Nephron (organoid): ENCODE data around the gene MYT1.

ENCODE experiments used
- H3K27ac Mint-ChIP-seq, 3 experiments: 2 replicates each; pipeline ENCODE4 v1.8.0; 2020; ENCODE audit warnings: mixed read lengths in 3 of 3, mild to moderate bottlenecking in 2 of 3, moderate library complexity in 1 of 3
- H3K27me3 Mint-ChIP-seq: 2 replicates; pipeline ENCODE4 v1.8.0; 2021; ENCODE audit warnings: low read depth, mild to moderate bottlenecking, moderate library complexity, mixed read lengths
- H3K36me3 Mint-ChIP-seq: 2 replicates; pipeline ENCODE4 v1.8.0; 2020; ENCODE audit warnings: low read depth, mixed read lengths
- H3K4me1 Mint-ChIP-seq: 2 replicates; pipeline ENCODE4 v1.8.0; 2020; ENCODE audit warnings: mixed read lengths
- H3K4me3 Mint-ChIP-seq, 3 experiments: 2 replicates each; pipeline ENCODE4 v1.8.0; 2020; ENCODE audit warnings: mild to moderate bottlenecking in 3 of 3, mixed read lengths in 3 of 3, moderate library complexity in 2 of 3
- H3K9me3 Mint-ChIP-seq: 2 replicates; pipeline ENCODE4 v1.8.0; 2020; ENCODE audit warnings: mixed read lengths
- CTCF ChIP-seq, 3 experiments: fragments of 200-600 bp; sonication (generic); IDR thresholded peaks; one replicate each; pipeline ENCODE4 v1.5.0; 2021; ENCODE audit warnings: antibody characterized with exemption in 3 of 3; ENCODE audit not compliant: unreplicated experiment in 3 of 3

The MYT1 gene

DNA sequence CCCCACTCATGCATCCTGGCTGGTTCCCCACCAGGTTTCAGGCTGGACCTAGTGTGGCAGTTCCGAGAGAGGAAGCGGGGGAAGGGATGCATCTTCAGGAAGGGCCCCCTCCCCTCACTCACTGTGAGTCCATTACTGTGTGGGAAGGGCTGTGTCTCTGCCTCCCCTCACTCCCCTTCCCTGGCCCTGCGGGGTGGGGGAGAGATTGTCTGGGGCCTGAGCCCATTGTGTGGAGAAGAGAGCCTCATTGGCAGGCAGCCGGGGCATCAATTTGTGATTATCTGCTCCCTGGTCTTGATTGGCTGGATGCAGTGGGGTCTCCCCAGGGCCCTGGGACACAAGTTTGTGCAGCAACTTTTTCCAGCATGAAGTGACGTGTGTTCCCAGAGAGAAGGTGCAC lies 4.1 kb upstream of the MYT1 start:
- Mint-ChIP-seq H3K36me3 (no peaks in the 10 kb centered on the region), H3K27ac (no peak overlapping the region), H3K27me3 (peaks cover 74% of the 10 kb centered on the region), H3K4me3 (no peak overlapping the region), H3K9me3 (no peaks in the 10 kb centered on the region), H3K4me1 (peaks cover 5% of the 10 kb centered on the region)
- no peak for TF ChIP-seq CTCF (IDR thresholded peaks at IDR 0.05; ENCODE audit: unreplicated experiment in 3 of 3)

DNA sequence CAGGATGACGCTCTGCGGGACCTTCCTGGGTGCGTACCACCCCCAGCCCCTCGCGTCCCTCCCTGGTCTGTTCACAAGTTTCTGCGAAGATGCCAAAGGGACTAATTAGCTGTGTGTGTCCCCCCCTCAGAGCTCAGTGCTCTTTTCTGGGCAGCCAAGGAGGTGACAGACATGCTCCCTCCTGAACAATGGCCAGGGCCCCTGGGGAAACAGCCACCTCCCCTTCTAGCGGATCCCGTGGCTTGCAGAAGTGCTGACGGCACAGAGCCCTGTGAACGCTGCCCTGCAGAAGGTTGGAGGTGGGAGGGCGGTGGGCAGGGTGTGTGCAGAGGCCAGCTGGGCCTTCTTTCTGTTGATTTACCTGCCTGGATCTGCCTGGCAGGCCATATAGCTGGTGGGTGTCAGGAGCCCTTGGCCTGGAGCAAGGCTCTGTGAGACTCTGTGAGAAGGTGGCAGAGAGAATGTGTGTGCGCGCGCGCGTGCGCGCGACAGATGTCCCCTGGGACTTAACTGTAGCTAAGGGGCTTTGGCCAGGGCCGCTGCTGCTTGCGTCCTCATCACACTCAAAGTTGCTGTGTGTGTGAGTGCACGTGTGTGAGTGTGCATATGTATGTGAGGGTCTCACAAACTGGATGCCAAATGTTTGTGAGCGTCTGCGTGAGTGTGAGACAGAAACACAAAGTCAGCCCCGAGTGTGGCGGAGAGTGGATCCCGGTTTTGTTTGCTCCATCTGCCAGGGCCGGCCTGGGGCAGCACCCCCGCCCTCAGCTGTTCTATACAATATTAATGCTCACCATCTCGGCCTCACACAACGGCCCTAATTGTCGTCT lies 3.5 kb upstream of the MYT1 start:
- Mint-ChIP-seq H3K4me1 (peaks cover 5% of the 10 kb centered on the region), H3K27me3 (peaks cover 75% of the 10 kb centered on the region), H3K9me3 (no peaks in the 10 kb centered on the region), H3K27ac (no peak overlapping the region), H3K4me3 (no peak overlapping the region), H3K36me3 (no peaks in the 10 kb centered on the region)
- no peak for TF ChIP-seq CTCF (IDR thresholded peaks at IDR 0.05; ENCODE audit: unreplicated experiment in 3 of 3)

DNA sequence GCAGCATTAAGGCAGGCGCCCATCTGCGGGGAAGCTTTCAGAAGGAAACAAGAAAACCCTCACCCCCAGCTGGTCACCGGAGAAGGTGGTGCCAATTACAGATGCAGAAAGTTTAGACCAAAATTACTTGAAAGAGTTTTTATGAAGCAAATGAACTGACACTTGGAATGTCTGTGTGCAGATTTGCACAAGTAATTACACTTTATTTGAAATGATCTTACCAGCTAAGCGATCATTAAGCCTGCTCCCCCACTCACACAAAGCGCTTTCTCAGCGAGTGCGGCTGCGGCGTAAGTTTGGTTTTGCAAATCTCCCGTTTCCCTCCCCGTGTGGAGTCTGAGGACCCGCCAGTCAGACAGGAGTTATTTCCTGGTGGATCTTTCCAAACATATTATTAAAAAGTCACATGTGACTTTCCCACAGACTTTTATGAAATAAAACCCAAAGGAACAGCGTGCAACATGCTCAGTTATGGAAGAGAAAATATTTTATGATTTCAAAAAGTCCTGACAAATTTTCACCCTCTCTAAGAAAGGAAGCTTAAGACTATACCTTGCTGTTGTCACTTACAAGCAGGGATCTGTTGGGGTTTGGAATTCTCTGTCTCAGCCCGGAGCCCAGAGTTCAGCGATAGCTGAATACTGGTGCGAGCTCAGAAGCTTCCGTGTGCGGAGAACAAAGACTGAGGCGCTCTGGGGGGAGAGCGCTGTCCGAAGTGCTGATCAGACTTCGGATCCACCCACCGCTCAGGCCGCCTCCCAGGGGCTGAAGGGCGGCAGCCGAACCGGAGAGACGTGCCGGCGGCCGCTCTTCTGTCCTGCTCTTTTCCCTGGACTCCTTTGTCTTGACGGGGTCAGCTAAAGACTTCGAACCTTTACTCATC lies 2.7 kb upstream of the MYT1 start:
- no peaks in the 10 kb centered on the region for H3K9me3 Mint-ChIP-seq
- H3K4me3 Mint-ChIP-seq: no peak overlapping the region
- H3K4me1 Mint-ChIP-seq: peaks cover 5% of the 10 kb centered on the region
- no peak for TF ChIP-seq CTCF (IDR thresholded peaks at IDR 0.05; ENCODE audit: unreplicated experiment in 3 of 3)
- no peak overlapping the region for H3K27ac Mint-ChIP-seq
- H3K27me3 Mint-ChIP-seq: peaks cover 77% of the 10 kb centered on the region
- no peaks in the 10 kb centered on the region for H3K36me3 Mint-ChIP-seq

- Mint-ChIP-seq H3K27me3 (peaks cover 83% of the 10 kb centered on the region), H3K4me1 (peaks cover 5% of the 10 kb centered on the region), H3K4me3 (no peak overlapping the region), H3K36me3 (no peaks in the 10 kb centered on the region), H3K9me3 (no peaks in the 10 kb centered on the region), H3K27ac (no peak overlapping the region)
- no peak for TF ChIP-seq CTCF (IDR thresholded peaks at IDR 0.05; ENCODE audit: unreplicated experiment in 3 of 3)
These were observed 1.9 kb upstream of the MYT1 start for GRCh38 chr20:64162239-64162910.

DNA sequence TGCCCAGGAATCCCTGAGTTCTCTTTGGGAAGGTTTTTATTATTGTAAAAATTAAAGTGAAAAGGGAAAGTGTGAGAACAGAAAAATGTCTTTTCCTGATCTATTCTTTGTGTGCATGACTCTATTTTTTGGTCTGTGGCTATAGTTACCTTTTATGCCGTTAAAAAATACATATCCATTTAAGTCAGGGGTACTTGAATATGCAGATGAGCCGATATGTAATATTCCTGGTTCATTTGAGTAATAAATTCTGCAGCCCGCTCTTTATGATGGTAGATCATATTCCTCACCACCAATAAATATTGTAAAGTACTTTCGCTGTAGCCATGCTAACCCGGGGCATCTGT lies 503 bp upstream of the MYT1 start:
- no peak for TF ChIP-seq CTCF (IDR thresholded peaks at IDR 0.05; ENCODE audit: unreplicated experiment in 3 of 3)
- Mint-ChIP-seq H3K36me3 (no peaks in the 10 kb centered on the region), H3K27me3 (peaks cover 94% of the 10 kb centered on the region), H3K4me1 (peaks cover 5% of the 10 kb centered on the region), H3K4me3 (peak overlapping the region in 1 of 3 experiments; percentile 52), H3K9me3 (no peaks in the 10 kb centered on the region), H3K27ac (no peak overlapping the region)
